OCI-LY7 (cell line): ENCODE measurements around the gene SKA3. TPM values are rescaled to one million over a fixed set of nuclear protein-coding genes. Genes with fewer than 3 reads are reported as not detected.

Experiments used
- BruUV-seq: library from RNA; stranded (reverse); fragments of 400-500 nt; replicated peaks from 2 replicates; lab custom pipeline; 2021; lab: Mats Ljungman, UMichigan
- CTCF ChIA-PET: fragments of 300-600 bp; sonication (Branson Sonifier 250); formaldehyde crosslinking; loops from one replicate; lab custom pipeline; 2022; ENCODE audit warnings: antibody characterized with exemption; ENCODE audit not compliant: unreplicated experiment; lab: Charles Lee
- POLR2A ChIA-PET: fragments of 300-600 bp; sonication (Branson Sonifier 250); formaldehyde crosslinking; loops from one replicate; lab custom pipeline; 2022; ENCODE audit warnings: antibody characterized with exemption; lab: Charles Lee
- DNase-seq: peaks from one replicate; pipeline ENCODE4 v3.0.0-alpha.2; 2015; ENCODE audit warnings: low spot score
- H2AFZ ChIP-seq: fragments of 200-600 bp; sonication (generic), shearing (Covaris generic); 2 replicates; pipeline ENCODE4 v1.6.1; 2014; ENCODE audit warnings: mild to moderate bottlenecking, antibody characterized with exemption, low read length, moderate library complexity
- H3K27ac ChIP-seq: fragments of 200-600 bp; sonication (generic); 2 replicates; pipeline ENCODE4 v1.5.1; 2014; ENCODE audit warnings: mixed run types, low read depth, mild to moderate bottlenecking, moderate library complexity, low read length, inconsistent platforms; ENCODE audit not compliant: poor library complexity, severe bottlenecking
- H3K36me3 ChIP-seq: fragments of 200-600 bp; sonication (generic); 2 replicates; pipeline ENCODE4 v1.6.1; 2014; ENCODE audit warnings: mild to moderate bottlenecking, antibody characterized with exemption, low read length, moderate library complexity, mixed read lengths; ENCODE audit not compliant: insufficient read depth
- H3K4me1 ChIP-seq: fragments of 200-600 bp; sonication (generic); 2 replicates; pipeline ENCODE4 v1.5.1; 2014; ENCODE audit warnings: mild to moderate bottlenecking, low read length; ENCODE audit not compliant: insufficient read depth, poor library complexity, severe bottlenecking
- H3K4me2 ChIP-seq: fragments of 200-600 bp; sonication (generic); 2 replicates; pipeline ENCODE4 v1.6.1; 2014; ENCODE audit warnings: mild to moderate bottlenecking, low read length
- H3K4me3 ChIP-seq: fragments of 200-600 bp; sonication (generic); 2 replicates; pipeline ENCODE4 v1.5.1; 2014; ENCODE audit warnings: mild to moderate bottlenecking, low read depth, low read length; ENCODE audit not compliant: poor library complexity, severe bottlenecking
- H3K79me2 ChIP-seq: fragments of 200-600 bp; sonication (generic); 2 replicates; pipeline ENCODE4 v1.6.1; 2016; ENCODE audit warnings: low read depth, mild to moderate bottlenecking, low read length, moderate library complexity, mixed read lengths; ENCODE audit not compliant: insufficient read depth
- H3K9me2 ChIP-seq: fragments of 200-600 bp; sonication (generic); 2 replicates; pipeline ENCODE4 v1.6.1; 2016; ENCODE audit warnings: mild to moderate bottlenecking, low read length, mixed read lengths; ENCODE audit not compliant: insufficient read depth
- H3K9me3 ChIP-seq: fragments of 200-600 bp; sonication (generic); 2 replicates; pipeline ENCODE4 v1.6.1; 2014; ENCODE audit warnings: mild to moderate bottlenecking, mixed run types, low read length, mixed read lengths
- H4K20me1 ChIP-seq: fragments of 200-600 bp; sonication (generic); 2 replicates; pipeline ENCODE4 v1.6.1; 2014; ENCODE audit warnings: mild to moderate bottlenecking, antibody characterized with exemption, low read length, moderate library complexity, mixed read lengths; ENCODE audit not compliant: insufficient read depth
- EZH2phosphoT487 ChIP-seq: fragments of 200-600 bp; sonication (generic); IDR thresholded peaks from 2 replicates; pipeline ENCODE4 v1.6.1; 2018; ENCODE audit warnings: low read depth, borderline replicate concordance, mild to moderate bottlenecking, mixed run types, antibody characterized with exemption, low read length, moderate library complexity, mixed read lengths
- intact Hi-C: fragments of 100-400 bp; cut with micrococcal nuclease; formaldehyde crosslinking; loops from one replicate; pipeline ENCODE4 v1.10.0; 2022; ENCODE audit not compliant: unreplicated experiment
- total RNA-seq, 2 experiments: library from RNA; depleted of rRNA in 1 of 2; stranded (reverse); fragments of >200 nt in 1 of 2; shearing (Covaris generic) in 1 of 2; gene quantifications; 2 replicates each; pipeline ENCODE4 v1.2.3, GENCODE V29; 2014 to 2022
- TF ChIP-seq, protein P1 (sequence below): fragments of 200-600 bp; sonication (generic); conservative IDR thresholded peaks from 2 replicates; pipeline ENCODE4 v1.5.1; 2014; ENCODE audit warnings: mild to moderate bottlenecking, antibody characterized with exemption, low read length, moderate library complexity, mixed read lengths

SKA3 gene
- total RNA-seq, 2 experiments from 2014 or later: 34.4 to 42.4 TPM

DNA sequence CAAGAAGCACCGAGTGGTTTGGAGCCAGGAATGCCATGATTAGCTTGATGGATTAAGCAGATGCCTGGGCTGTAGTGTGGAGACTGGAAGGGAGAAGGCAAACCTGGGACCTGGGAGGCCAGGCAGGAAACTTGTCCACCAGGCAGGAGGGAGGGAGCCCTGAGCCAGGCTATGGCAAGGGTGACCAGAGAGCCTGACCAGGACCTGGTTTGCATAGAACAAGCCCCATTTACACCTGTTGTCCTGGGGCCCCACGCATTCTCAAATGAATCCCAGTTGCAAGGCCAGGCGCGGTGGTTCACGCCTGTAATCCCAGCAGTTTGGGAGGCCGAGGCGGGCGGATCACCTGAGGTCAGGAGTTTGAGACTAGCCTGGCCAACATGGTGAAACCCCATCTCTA is 64.8 kb downstream of the SKA3 start:
- CTCF ChIA-PET: no interaction called here
- Histone ChIP-seq H3K4me2 (no peak overlapping the region), H3K9me3 (no peaks in the 10 kb centered on the region), H2AFZ (no peak overlapping the region), H3K4me3 (no peak overlapping the region), H3K4me1 (no peaks in the 10 kb centered on the region), H3K36me3 (no peaks in the 10 kb centered on the region), H3K79me2 (no peaks in the 10 kb centered on the region), H3K9me2 (no peaks in the 10 kb centered on the region), H4K20me1 (no peaks in the 10 kb centered on the region), H3K27ac (no peak overlapping the region)
- BruUV-seq: no TSS peak
- intact Hi-C loops: loop anchor here (2.0 kb wide), 1 partner anchor 367 kb away; no protein-coding TSS in a partner anchor
- no peak for DNase-seq
- POLR2A ChIA-PET: interaction anchor here (1.9 kb wide), 1 partner anchor 64 kb away, joined by 4 read pairs; the partner anchor contains the start of gene SKA3
- no peak for TF ChIP-seq EZH2phosphoT487
- TF ChIP-seq, protein P1, sequence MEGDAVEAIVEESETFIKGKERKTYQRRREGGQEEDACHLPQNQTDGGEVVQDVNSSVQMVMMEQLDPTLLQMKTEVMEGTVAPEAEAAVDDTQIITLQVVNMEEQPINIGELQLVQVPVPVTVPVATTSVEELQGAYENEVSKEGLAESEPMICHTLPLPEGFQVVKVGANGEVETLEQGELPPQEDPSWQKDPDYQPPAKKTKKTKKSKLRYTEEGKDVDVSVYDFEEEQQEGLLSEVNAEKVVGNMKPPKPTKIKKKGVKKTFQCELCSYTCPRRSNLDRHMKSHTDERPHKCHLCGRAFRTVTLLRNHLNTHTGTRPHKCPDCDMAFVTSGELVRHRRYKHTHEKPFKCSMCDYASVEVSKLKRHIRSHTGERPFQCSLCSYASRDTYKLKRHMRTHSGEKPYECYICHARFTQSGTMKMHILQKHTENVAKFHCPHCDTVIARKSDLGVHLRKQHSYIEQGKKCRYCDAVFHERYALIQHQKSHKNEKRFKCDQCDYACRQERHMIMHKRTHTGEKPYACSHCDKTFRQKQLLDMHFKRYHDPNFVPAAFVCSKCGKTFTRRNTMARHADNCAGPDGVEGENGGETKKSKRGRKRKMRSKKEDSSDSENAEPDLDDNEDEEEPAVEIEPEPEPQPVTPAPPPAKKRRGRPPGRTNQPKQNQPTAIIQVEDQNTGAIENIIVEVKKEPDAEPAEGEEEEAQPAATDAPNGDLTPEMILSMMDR: no peak

DNA sequence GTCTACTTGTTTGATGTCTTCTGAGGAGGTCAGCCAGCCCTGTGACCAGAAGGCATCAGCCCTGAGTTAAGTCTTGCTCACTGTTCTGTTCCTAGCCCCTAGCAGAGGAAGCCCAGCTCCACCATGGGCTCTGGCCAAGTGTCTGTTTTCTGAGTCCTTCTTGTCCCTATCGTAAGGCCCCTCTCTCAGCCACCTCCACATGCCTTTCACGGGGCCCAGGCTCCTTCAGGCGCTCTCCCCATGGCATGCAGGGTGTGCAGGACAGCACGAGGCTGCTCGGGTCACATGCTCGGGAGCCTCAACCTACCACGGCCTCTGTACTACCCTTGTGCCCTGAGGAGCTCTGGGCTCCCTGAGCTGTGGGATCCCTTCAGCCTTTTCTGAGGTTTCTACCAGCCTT is 67.2 kb downstream of the SKA3 start:
- H3K36me3 ChIP-seq: no peaks in the 10 kb centered on the region
- POLR2A ChIA-PET: interaction anchor here (0.6 kb wide), 1 partner anchor 685 kb away, joined by 3 read pairs; no protein-coding TSS in a partner anchor
- no peak overlapping the region for H3K4me3 ChIP-seq
- TF ChIP-seq, protein P1: no peak
- TF ChIP-seq EZH2phosphoT487: no peak
- H2AFZ ChIP-seq: no peak overlapping the region
- no peak for DNase-seq
- CTCF ChIA-PET: interaction anchor here (0.7 kb wide), 1 partner anchor 368 kb away, joined by 3 read pairs; no protein-coding TSS in a partner anchor
- no peaks in the 10 kb centered on the region for H3K9me2 ChIP-seq
- intact Hi-C loops: no loop called here
- H3K79me2 ChIP-seq: no peaks in the 10 kb centered on the region
- no peak overlapping the region for H3K27ac ChIP-seq
- no peaks in the 10 kb centered on the region for H3K9me3 ChIP-seq
- no peaks in the 10 kb centered on the region for H3K4me1 ChIP-seq
- H3K4me2 ChIP-seq: no peak overlapping the region
- H4K20me1 ChIP-seq: no peaks in the 10 kb centered on the region
- BruUV-seq: no TSS peak

DNA sequence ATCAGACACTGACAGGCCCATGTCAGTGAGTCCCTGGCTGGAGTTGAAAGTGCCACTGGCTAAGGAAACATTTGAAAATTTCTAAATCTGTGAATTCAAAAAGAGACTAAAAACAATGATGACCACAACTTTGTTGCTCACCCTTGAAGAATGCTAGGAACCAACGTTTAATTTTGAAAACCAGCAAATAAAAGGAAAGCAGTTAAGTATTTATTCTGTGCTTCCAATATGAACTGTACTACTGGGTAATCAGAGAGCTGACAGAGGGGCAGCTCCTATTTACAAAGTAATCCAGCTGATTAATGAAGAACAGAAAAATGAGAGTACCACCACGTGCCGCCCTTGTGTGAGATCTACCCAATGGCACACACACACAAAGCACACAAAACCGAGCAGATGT is 70.3 kb downstream of the SKA3 start:
- no peak overlapping the region for H3K27ac ChIP-seq
- H4K20me1 ChIP-seq: no peaks in the 10 kb centered on the region
- no peak for DNase-seq
- no peaks in the 10 kb centered on the region for H3K9me3 ChIP-seq
- TF ChIP-seq EZH2phosphoT487: no peak
- TF ChIP-seq, protein P1: no peak
- no TSS peak for BruUV-seq
- ChIA-PET CTCF (no interaction called here), POLR2A (interaction anchor here (0.6 to 0.9 kb wide), 2 partner anchors 12 to 280 kb away, joined by 3 to 4 read pairs; no protein-coding TSS in a partner anchor)
- H3K4me1 ChIP-seq: no peaks in the 10 kb centered on the region
- intact Hi-C loops: no loop called here
- H2AFZ ChIP-seq: no peak overlapping the region
- H3K79me2 ChIP-seq: no peaks in the 10 kb centered on the region
- H3K4me2 ChIP-seq: no peak overlapping the region
- no peak overlapping the region for H3K4me3 ChIP-seq
- no peaks in the 10 kb centered on the region for H3K36me3 ChIP-seq
- no peaks in the 10 kb centered on the region for H3K9me2 ChIP-seq
